ENCODE measurements around the gene DDIT3.

GRCh38 chr12:57518176-57518919, 2.0 kb downstream of the DDIT3 start:
- no peak for TF ChIP-seq CTCF (conservative IDR thresholded peaks at IDR 0.05)
- no peak for TF ChIP-seq EZH2 (IDR thresholded peaks at IDR 0.05; ENCODE audit: low read depth)
